HEK293 (cell line): ENCODE results near the gene TTLL3.
"Not testable (repeated sequence)": the region's sequence is repeated elsewhere in the genome, so short reads cannot be mapped to it uniquely, and the experiment has no call there.

Experiments used
- CTCF ChIA-PET: fragments of 350-600 bp; formaldehyde crosslinking; extraction: SDS; loops from one replicate; lab custom pipeline; 2021; ENCODE audit warnings: antibody characterized with exemption; lab: Yijun Ruan, JAX
- POLR2A ChIA-PET: fragments of 300-600 bp; formaldehyde crosslinking; extraction: SDS; loops from one replicate; lab custom pipeline; 2020; ENCODE audit warnings: antibody characterized with exemption, inconsistent platforms; lab: Yijun Ruan, JAX
- H3K27ac ChIP-seq: fragments of 200-500 bp; sonication (Bioruptor generic); 2 replicates; pipeline ENCODE4 v1.5.1; 2014; ENCODE audit warnings: low read depth, low read length, control low read depth, inconsistent platforms; ENCODE audit errors: extremely low read depth
- H3K36me3 ChIP-seq, 2 experiments: fragments of 200-500 bp in 1 of 2; sonication (Bioruptor generic) in 1 of 2; 1 replicate in 1 of 2; 2 replicates in 1 of 2; pipeline ENCODE4 v1.5.1; 2014 to 2017; ENCODE audit warnings: inconsistent platforms in 2 of 2, low read length in 2 of 2; ENCODE audit not compliant: control insufficient read depth in 2 of 2, insufficient read depth in 1 of 2
- H3K4me1 ChIP-seq: fragments of 200-500 bp; sonication (Bioruptor generic); 2 replicates; pipeline ENCODE4 v1.5.1; 2014; ENCODE audit warnings: mild to moderate bottlenecking, low read length, inconsistent platforms; ENCODE audit not compliant: control insufficient read depth, insufficient read depth
- H3K4me3 ChIP-seq: 2 replicates; pipeline ENCODE4 v1.5.1; 2011; ENCODE audit warnings: low read depth, mild to moderate bottlenecking, control low read depth, low read length, moderate library complexity
- H3K9me3 ChIP-seq: fragments of 200-500 bp; sonication (Bioruptor generic); 2 replicates; pipeline ENCODE4 v1.5.1; 2014; ENCODE audit warnings: low read depth, low read length, inconsistent platforms; ENCODE audit not compliant: control insufficient read depth, insufficient read depth
- FEZF1 ChIP-seq: fragments of 450-650 bp; formaldehyde crosslinking; IDR thresholded peaks from 2 replicates; pipeline ENCODE4 v1.5.1; 2016; ENCODE audit warnings: missing biosample characterization, missing genetic modification characterization
- HIC1 ChIP-seq: fragments of 450-650 bp; formaldehyde crosslinking; IDR thresholded peaks from 2 replicates; pipeline ENCODE4 v1.5.1; 2016; ENCODE audit warnings: missing biosample characterization, missing genetic modification characterization
- TRIM28 ChIP-seq: IDR thresholded peaks from 2 replicates; pipeline ENCODE4 v1.6.1; 2011; ENCODE audit warnings: low read length, control low read depth, borderline replicate concordance
- ZBTB48 ChIP-seq: fragments of 450-650 bp; formaldehyde crosslinking; IDR thresholded peaks from 2 replicates; pipeline ENCODE4 v1.5.1; 2016; ENCODE audit warnings: missing biosample characterization, missing genetic modification characterization
- ZBTB49 ChIP-seq: fragments of 450-650 bp; formaldehyde crosslinking; IDR thresholded peaks from 2 replicates; pipeline ENCODE4 v1.5.1; 2016; ENCODE audit warnings: missing biosample characterization, missing genetic modification characterization, low read depth
- ZIC2 ChIP-seq: fragments of 450-650 bp; formaldehyde crosslinking; IDR thresholded peaks from 2 replicates; pipeline ENCODE4 v1.5.1; 2016; ENCODE audit warnings: missing biosample characterization, missing genetic modification characterization
- ZNF221 ChIP-seq: fragments of 450-650 bp; formaldehyde crosslinking; IDR thresholded peaks from 2 replicates; pipeline ENCODE4 v1.5.1; 2017; ENCODE audit warnings: missing biosample characterization, missing genetic modification characterization, borderline replicate concordance
- ZNF335 ChIP-seq: fragments of 450-650 bp; formaldehyde crosslinking; conservative IDR thresholded peaks from 2 replicates; pipeline ENCODE4 v1.5.1; 2016; ENCODE audit warnings: missing biosample characterization, missing genetic modification characterization
- ZNF398 ChIP-seq: fragments of 450-650 bp; formaldehyde crosslinking; IDR thresholded peaks from 2 replicates; pipeline ENCODE4 v1.5.1; 2017; ENCODE audit warnings: missing biosample characterization, missing genetic modification characterization
- ZNF776 ChIP-seq: fragments of 450-650 bp; formaldehyde crosslinking; IDR thresholded peaks from 2 replicates; pipeline ENCODE4 v1.5.0; 2017; ENCODE audit warnings: missing biosample characterization, missing genetic modification characterization, borderline replicate concordance
- ZNF843 ChIP-seq: fragments of 450-650 bp; formaldehyde crosslinking; IDR thresholded peaks from 2 replicates; pipeline ENCODE4 v1.5.1; 2016; ENCODE audit warnings: missing biosample characterization, missing genetic modification characterization

TTLL3 gene

GRCh38 chr3:9863058-9863772 is 53.2 kb downstream of the TTLL3 start:
- no peak for TF ChIP-seq ZBTB49
- TF ChIP-seq HIC1 (tag by site-specific recombination) = no peak
- TF ChIP-seq ZNF776 (tag by site-specific recombination) = no peak
- TF ChIP-seq, all 188 proteins: peak for 0
- H3K4me3 ChIP-seq = no peak overlapping the region
- H3K9me3 ChIP-seq = no peaks in the 10 kb centered on the region
- H3K36me3 ChIP-seq = no peaks in the 10 kb centered on the region
- H3K4me1 ChIP-seq = peaks cover 7% of the 10 kb centered on the region; the same call in 1 of the 2 replicates
- ChIA-PET POLR2A (no interaction called here), CTCF (no interaction called here)
- no peak overlapping the region for H3K27ac ChIP-seq

- POLR2A ChIA-PET = interaction anchor here (1.1 to 1.4 kb wide), 3 partner anchors 20 to 162 kb away, joined by 3 read pairs; partner anchors contain the start of genes FANCD2 and JAGN1
Observed at GRCh38 chr3:9864200-9864927, 54.3 kb downstream of the TTLL3 start.

GRCh38 chr3:9865125-9865637 is 55.1 kb downstream of the TTLL3 start:
- POLR2A ChIA-PET = interaction anchor here (1.2 to 1.5 kb wide), 3 partner anchors 25 to 161 kb away, joined by 3 to 5 read pairs (median 3); partner anchors contain the start of genes CRELD1, FANCD2 and JAGN1
- H3K36me3 ChIP-seq, H3K4me1 ChIP-seq, H3K9me3 ChIP-seq, H3K4me3 ChIP-seq: not testable (repeated sequence)
- TF ChIP-seq ZNF335 (tag by site-specific recombination) = peak; percentile 40; the same call in 1 of the 2 replicates
- H3K27ac ChIP-seq = peak overlapping the region; percentile 75; the same call in 1 of the 2 replicates
- CTCF ChIA-PET = interaction anchor here (0.6 to 1.0 kb wide), 2 partner anchors 19 to 82 kb away, joined by 3 read pairs; no protein-coding TSS in a partner anchor

More at GRCh38 chr3:9864200-9864927, 54.3 kb downstream of the TTLL3 start:
- peaks cover 7% of the 10 kb centered on the region; the same call in 1 of the 2 replicates for H3K4me1 ChIP-seq
- CTCF ChIA-PET = interaction anchor here (0.6 to 1.0 kb wide), 2 partner anchors 18 to 83 kb away, joined by 3 read pairs; no protein-coding TSS in a partner anchor
- H3K27ac ChIP-seq = peak overlapping the region; percentile 75
- H3K9me3 ChIP-seq = no peaks in the 10 kb centered on the region
- TF ChIP-seq TRIM28 = no peak
- TF ChIP-seq ZNF398 (tag by site-specific recombination) = peak; percentile 69
- peak; percentile 82 for TF ChIP-seq ZBTB48 (tag by site-specific recombination)
- no peak for TF ChIP-seq ZIC2 (tag by site-specific recombination)
- TF ChIP-seq ZNF221 = no peak
- TF ChIP-seq ZNF843 (tag by site-specific recombination) = no peak
- 0 out of 2 replicates have a peak, but pooled peaks have one; percentile 39 for TF ChIP-seq FEZF1 (tag by site-specific recombination)
- TF ChIP-seq, all 188 proteins: peak for 3
- no peak overlapping the region for H3K4me3 ChIP-seq
- no peaks in the 10 kb centered on the region for H3K36me3 ChIP-seq
